H1 (cell line): Measurements from ENCODE around the gene ZNF282. TPM values are rescaled to one million over a fixed set of nuclear protein-coding genes. Genes with fewer than 3 reads are reported as not detected.

ENCODE experiments used
- CTCF ChIA-PET: fragments of 300-600 bp; sonication (Branson Sonifier 250); formaldehyde crosslinking; loops from one replicate; lab custom pipeline; 2021; ENCODE audit not compliant: partially characterized antibody; lab: Charles Lee
- POLR2A ChIA-PET: fragments of 300-600 bp; sonication (Branson Sonifier 250); formaldehyde crosslinking; loops from one replicate; lab custom pipeline; 2021; ENCODE audit warnings: inconsistent platforms; ENCODE audit not compliant: partially characterized antibody; lab: Charles Lee
- DNase-seq, 2 experiments: peaks; one replicate each; pipeline versions ENCODE4 v3.0.0 to v3.0.0-alpha.2; 2010 to 2022; ENCODE audit warnings: low spot score in 2 of 2, low read depth in 1 of 2, mixed read lengths in 1 of 2
- FAIRE-seq: peaks from 2 replicates; lab custom pipeline; 2011; peaks lifted over from hg19 to GRCh38; lab: Jason Lieb, UNC
- H2AFZ ChIP-seq: 2 replicates; pipeline ENCODE4 v1.8.1; 2012; ENCODE audit warnings: low read length, inconsistent platforms
- H2AK5ac ChIP-seq: 2 replicates; pipeline ENCODE4 v1.6.1; 2013; ENCODE audit warnings: low read depth, low read length
- H2BK120ac ChIP-seq: replicated peaks from 2 replicates; pipeline ENCODE3; 2013; ENCODE audit warnings: low read depth, low read length, inconsistent platforms
- H2BK12ac ChIP-seq: 2 replicates; pipeline ENCODE4 v1.6.1; 2013; ENCODE audit warnings: low read depth, low read length
- H2BK15ac ChIP-seq: 2 replicates; pipeline ENCODE4 v1.6.1; 2013; ENCODE audit warnings: low read length
- H2BK20ac ChIP-seq: 2 replicates; pipeline ENCODE4 v1.6.1; 2013; ENCODE audit warnings: low read length
- H2BK5ac ChIP-seq: 2 replicates; pipeline ENCODE4 v1.6.1; 2013; ENCODE audit warnings: low read depth, low read length
- H3K14ac ChIP-seq: 2 replicates; pipeline ENCODE4 v1.6.1; 2013; ENCODE audit warnings: inconsistent platforms; ENCODE audit not compliant: insufficient read length
- H3K18ac ChIP-seq: 2 replicates; pipeline ENCODE4 v1.6.1; 2013; ENCODE audit warnings: low read length; ENCODE audit errors: extremely low read depth
- H3K23ac ChIP-seq: 2 replicates; pipeline ENCODE4 v1.6.1; 2013; ENCODE audit warnings: inconsistent platforms; ENCODE audit not compliant: insufficient read length
- H3K23me2 ChIP-seq: 2 replicates; pipeline ENCODE4 v1.6.1; 2013; ENCODE audit warnings: low read depth, low read length
- H3K27ac ChIP-seq: 2 replicates; pipeline ENCODE4 v1.6.1; 2011; ENCODE audit warnings: low read depth, low read length, inconsistent platforms
- H3K27me3 ChIP-seq, 4 experiments: replicated peaks in 1 of 4; 1 replicate in 1 of 4; 2 replicates in 3 of 4; pipeline versions ENCODE4 v1.6.1 to v1.8.1; 2011 to 2013; ENCODE audit warnings: low read length in 3 of 4, mild to moderate bottlenecking in 3 of 4, inconsistent platforms in 2 of 4, mixed read lengths in 2 of 4, moderate library complexity in 1 of 4; ENCODE audit not compliant: control insufficient read depth in 3 of 4, insufficient read depth in 3 of 4; ENCODE audit errors: extremely low read depth in 1 of 4
- H3K36me3 ChIP-seq, 4 experiments: 2 replicates each; pipeline versions ENCODE4 v1.6.1 to v1.8.1; 2011 to 2013; ENCODE audit warnings: mild to moderate bottlenecking in 4 of 4, low read length in 3 of 4, moderate library complexity in 2 of 4, control low read depth in 1 of 4, inconsistent platforms in 1 of 4; ENCODE audit not compliant: insufficient read depth in 4 of 4, control insufficient read depth in 2 of 4
- H3K4ac ChIP-seq: replicated peaks from 2 replicates; pipeline ENCODE3; 2013; ENCODE audit warnings: low read length, low read depth, mixed read lengths, inconsistent platforms; ENCODE audit not compliant: insufficient read length
- H3K4me1 ChIP-seq, 4 experiments: replicated peaks in 1 of 4; 1 replicate in 1 of 4; 2 replicates in 3 of 4; pipeline versions ENCODE4 v1.6.1 to v1.8.1; 2011 to 2013; ENCODE audit warnings: low read length in 3 of 4, inconsistent platforms in 2 of 4, mixed read lengths in 1 of 4; ENCODE audit not compliant: insufficient read depth in 4 of 4, control insufficient read depth in 3 of 4
- H3K4me2 ChIP-seq, 2 experiments: 2 replicates each; pipeline versions ENCODE4 v1.6.1 to v1.8.1; 2011 to 2013; ENCODE audit warnings: low read depth in 2 of 2, low read length in 2 of 2, control low read depth in 1 of 2, inconsistent platforms in 1 of 2, mild to moderate bottlenecking in 1 of 2; ENCODE audit not compliant: insufficient read depth in 1 of 2
- H3K4me3 ChIP-seq, 4 experiments: fragments of 200-600, 300-600 bp in 1 of 4; sonication (generic), shearing (Covaris generic), sonication (Bioruptor Twin) in 1 of 4; 2 replicates each; pipeline versions ENCODE4 v1.5.1 to v1.8.1; 2011 to 2016; ENCODE audit warnings: low read length in 4 of 4, low read depth in 3 of 4, control low read depth in 2 of 4, inconsistent platforms in 2 of 4, mild to moderate bottlenecking in 2 of 4, mixed read lengths in 1 of 4, moderate library complexity in 1 of 4; ENCODE audit not compliant: insufficient read depth in 2 of 4; ENCODE audit errors: extremely low read depth in 1 of 4
- H3K56ac ChIP-seq: replicated peaks from 2 replicates; pipeline ENCODE3; 2013; ENCODE audit warnings: low read depth, mild to moderate bottlenecking, mixed read lengths, low read length, inconsistent platforms; ENCODE audit not compliant: insufficient read length
- H3K79me1 ChIP-seq: 2 replicates; pipeline ENCODE4 v1.6.1; 2013; ENCODE audit warnings: low read depth, low read length, control low read depth
- H3K79me2 ChIP-seq, 2 experiments: 2 replicates each; pipeline versions ENCODE4 v1.6.1 to v1.8.1; 2012 to 2013; ENCODE audit warnings: low read length in 2 of 2, mild to moderate bottlenecking in 2 of 2, inconsistent platforms in 1 of 2; ENCODE audit not compliant: insufficient read depth in 2 of 2, control insufficient read depth in 1 of 2
- H3K9ac ChIP-seq, 4 experiments: replicated peaks in 1 of 4; 1 replicate in 1 of 4; 2 replicates in 3 of 4; pipeline versions ENCODE4 v1.6.1 to v1.8.1; 2011 to 2013; ENCODE audit warnings: low read depth in 3 of 4, low read length in 3 of 4, control low read depth in 2 of 4, mild to moderate bottlenecking in 2 of 4, moderate library complexity in 2 of 4, inconsistent platforms in 1 of 4; ENCODE audit errors: extremely low read depth in 1 of 4
- H3K9me3 ChIP-seq, 2 experiments: 2 replicates each; pipeline versions ENCODE4 v1.6.1 to v1.8.1; 2012 to 2013; ENCODE audit warnings: mild to moderate bottlenecking in 2 of 2, moderate library complexity in 2 of 2, control low read depth in 1 of 2, inconsistent platforms in 1 of 2, low read depth in 1 of 2, low read length in 1 of 2, mixed read lengths in 1 of 2; ENCODE audit not compliant: insufficient read depth in 2 of 2
- H4K20me1 ChIP-seq, 2 experiments: replicated peaks in 1 of 2; 2 replicates each; pipeline versions ENCODE3 to v1.8.1; 2011 to 2013; ENCODE audit warnings: inconsistent platforms in 2 of 2, low read length in 2 of 2, mild to moderate bottlenecking in 1 of 2; ENCODE audit not compliant: insufficient read depth in 2 of 2, control insufficient read depth in 1 of 2
- H4K5ac ChIP-seq: 2 replicates; pipeline ENCODE4 v1.6.1; 2013; ENCODE audit warnings: low read length, low read depth, mixed read lengths, inconsistent platforms; ENCODE audit not compliant: insufficient read length
- H4K8ac ChIP-seq: 2 replicates; pipeline ENCODE4 v1.8.0; 2013; ENCODE audit warnings: mild to moderate bottlenecking, moderate library complexity, low read length, inconsistent platforms; ENCODE audit not compliant: insufficient read depth; ENCODE audit errors: extremely low read depth
- H4K91ac ChIP-seq: replicated peaks from 2 replicates; pipeline ENCODE3; 2013; ENCODE audit warnings: low read length, mixed read lengths, inconsistent platforms; ENCODE audit not compliant: insufficient read length
- ASH2L ChIP-seq: fragments of 200-600, 300-600 bp; sonication (generic); IDR thresholded peaks from one replicate; pipeline ENCODE4 v1.7.1; 2017; ENCODE audit warnings: low read length
- CBX5 ChIP-seq: fragments of 300-800, 300-1000 bp; sonication (generic); IDR thresholded peaks from 2 replicates; pipeline ENCODE4 v1.7.1; 2016; ENCODE audit warnings: antibody characterized with exemption, low read length, low read depth
- CBX8 ChIP-seq: fragments of 300-800, 300-1000 bp; sonication (generic); IDR thresholded peaks from 2 replicates; pipeline ENCODE4 v1.7.1; 2016; ENCODE audit warnings: low read depth, low read length, borderline replicate concordance
- KDM5A ChIP-seq: fragments of 200-600 bp; IDR thresholded peaks from 2 replicates; pipeline ENCODE4 v1.7.1; 2012; ENCODE audit warnings: mild to moderate bottlenecking, low read length, inconsistent platforms, mixed read lengths
- SIN3A ChIP-seq, 2 experiments: IDR thresholded peaks in 1 of 2; conservative IDR thresholded peaks in 1 of 2; 2 replicates each; pipeline ENCODE4 v1.6.1; 2011 to 2012; ENCODE audit warnings: low read length in 2 of 2, improper control_type of control experiment in 1 of 2, low read depth in 1 of 2, mild to moderate bottlenecking in 1 of 2
- SIX5 ChIP-seq: IDR thresholded peaks from 2 replicates; pipeline ENCODE4 v1.6.1; 2011; ENCODE audit warnings: mild to moderate bottlenecking, low read depth, low read length
- TAF1 ChIP-seq: IDR thresholded peaks from 2 replicates; pipeline ENCODE4 v1.6.1; 2011; ENCODE audit warnings: mild to moderate bottlenecking, low read depth, low read length
- TCF12 ChIP-seq: IDR thresholded peaks from 2 replicates; pipeline ENCODE4 v1.6.1; 2011; ENCODE audit warnings: low read depth, mild to moderate bottlenecking, low read length
- ZNF274 ChIP-seq: IDR thresholded peaks from 2 replicates; pipeline ENCODE4 v1.7.0; 2012; ENCODE audit warnings: low read length, borderline replicate concordance; ENCODE audit errors: extremely low read depth
- WGBS, 2 experiments: shearing (Covaris generic) in 1 of 2; methylation state at CpG; one replicate each; pipeline versions ENCODE4 v1.1.6 to v1.1.7; 2013 to 2015; ENCODE audit warnings: low lambda C conversion rate in 2 of 2, mixed read lengths in 2 of 2, inconsistent platforms in 1 of 2, low coverage in 1 of 2, missing lambda C conversion rate in 1 of 2; ENCODE audit not compliant: insufficient replicate concordance in 2 of 2, insufficient coverage in 1 of 2, insufficient read length in 1 of 2; ENCODE audit errors: extremely low coverage in 1 of 2, missing lambda C conversion rate in 1 of 2; 5-methylcytosine and 5-hydroxymethylcytosine counted together
- polyA plus RNA-seq, 7 experiments: library from polyadenylated mRNA; depleted of rRNA in 3 of 7; stranded (reverse) in 5 of 7; unstranded in 2 of 7; fragments of >200 nt in 5 of 7; fragments of 200-250 nt in 2 of 7; gene quantifications; 1 replicate in 5 of 7; 2 replicates in 1 of 7; 4 replicates in 1 of 7; pipeline versions ENCODE4 v1.2.1 to v1.2.3, GENCODE V29; 2011 to 2013; ENCODE audit warnings: missing spikeins in 2 of 7, mixed read lengths in 2 of 7
- total RNA-seq: library from RNA; stranded (reverse); fragmentation: NEBNext Ultra II Directional; extraction: Animal tissue kit (Norgen Biotek cat#: 25700); gene quantifications from 2 replicates; pipeline ENCODE4 v1.2.1, GENCODE V29; 2021

Gene ZNF282
- total and polyA plus RNA-seq, 2 of the 8 experiments (the other 6 are each of a cell fraction or from before 2014, with no cell fraction given) = 16.9 to 36.3 TPM

- no peak for FAIRE-seq
- Histone ChIP-seq H2BK120ac (no peak overlapping the region), H3K4me1 (no peaks in the 10 kb centered on the region), H3K4ac (no peak overlapping the region), H3K27ac (no peak overlapping the region), H3K56ac (no peak overlapping the region), H3K9ac (no peak overlapping the region), H3K23ac (no peak overlapping the region), H3K79me2 (no peaks in the 10 kb centered on the region), H3K4me2 (no peak overlapping the region), H3K9me3 (no peaks in the 10 kb centered on the region), H3K79me1 (no peaks in the 10 kb centered on the region; the same call in 1 of the 2 replicates), H2BK5ac (no peak overlapping the region), H4K5ac (no peak overlapping the region), H3K14ac (no peak overlapping the region), H2AFZ (no peak overlapping the region), H3K36me3 (peaks cover 13 to 53% (median 38%) of the 10 kb centered on the region in 4 experiments), H4K8ac (no peak overlapping the region), H4K91ac (no peak overlapping the region), H3K18ac (no peak overlapping the region), H3K4me3 (no peak overlapping the region), H2BK12ac (no peak overlapping the region), H2AK5ac (no peak overlapping the region), H4K20me1 (peaks cover 0 to 2% of the 10 kb centered on the region in 2 experiments), H3K27me3 (no peaks in the 10 kb centered on the region), H3K23me2 (no peaks in the 10 kb centered on the region), H2BK15ac (no peak overlapping the region), H2BK20ac (no peak overlapping the region)
- ChIA-PET POLR2A (no interaction called here), CTCF (interaction anchor here (0.6 kb wide), 1 partner anchor 15 kb away, joined by 3 read pairs; no protein-coding TSS in a partner anchor)
- TF ChIP-seq TCF12 = no peak
- TF ChIP-seq SIN3A (conservative IDR thresholded peaks at IDR 0.05 in 1 of 2, IDR thresholded peaks at IDR 0.05 in 1 of 2; ENCODE audit: low read depth in 1 of 2, low read length in 2 of 2) = no peak
- no peak for TF ChIP-seq CBX8
- TF ChIP-seq SIX5 = no peak
- TF ChIP-seq KDM5A = no peak
- TF ChIP-seq ZNF274 = no peak
- no peak for TF ChIP-seq CBX5
- TF ChIP-seq TAF1 = no peak
- no peak for TF ChIP-seq ASH2L
- WGBS, 2 experiments = 92% methylated on average over 5 of the region's 5 CpGs; no CpG with 5 or more reads in 1 of the 2 experiments
- DNase-seq = no peak
Measured at GRCh38 chr7:149255174-149255573, 59.8 kb downstream of the ZNF282 start.
